OCI-LY7 (cell line): ENCODE results near the gene TOMM5.

Experiments used
- CTCF ChIP-seq: fragments of 200-600 bp; sonication (generic); conservative IDR thresholded peaks from 2 replicates; pipeline ENCODE4 v1.5.1; 2014; ENCODE audit warnings: mild to moderate bottlenecking, antibody characterized with exemption, low read length, moderate library complexity, mixed read lengths
- EZH2phosphoT487 ChIP-seq: fragments of 200-600 bp; sonication (generic); IDR thresholded peaks from 2 replicates; pipeline ENCODE4 v1.6.1; 2018; ENCODE audit warnings: low read depth, borderline replicate concordance, mild to moderate bottlenecking, mixed run types, antibody characterized with exemption, low read length, moderate library complexity, mixed read lengths

GRCh38 chr9:37626708-37627292 is 34.4 kb upstream of the TOMM5 start:
- TF ChIP-seq CTCF (no peak), EZH2phosphoT487 (no peak)
